DMS 273 (cell line): Measurements from ENCODE around the gene LINGO1.
A peak's percentile ranks its signal among the peaks of the same experiment; 100 is the strongest.

Experiments
- DNase-seq: peaks from one replicate; lab custom pipeline; 2025; ENCODE audit not compliant: unreplicated experiment; lab: John Stamatoyannopoulos, UW

LINGO1 gene

GRCh38 chr15:77597804-77598453 is 34.8 kb downstream of the LINGO1 start:
- no peak for DNase-seq

GRCh38 chr15:77596821-77597803 is 35.6 kb downstream of the LINGO1 start:
- no peak for DNase-seq

- no peak for DNase-seq
Measured at GRCh38 chr15:77595231-77595630, 37.5 kb downstream of the LINGO1 start.

- no peak for DNase-seq
Measured at GRCh38 chr15:77592758-77593157, 40.0 kb downstream of the LINGO1 start.

- no peak for DNase-seq
Measured at GRCh38 chr15:77591968-77592613, 40.6 kb downstream of the LINGO1 start.

- DNase-seq: peak; percentile 26
Measured at GRCh38 chr15:77589839-77590238, 42.9 kb downstream of the LINGO1 start.

GRCh38 chr15:77588126-77588525 is 44.6 kb downstream of the LINGO1 start:
- DNase-seq: no peak

- DNase-seq: no peak
Measured at GRCh38 chr15:77584691-77585090, 48.0 kb downstream of the LINGO1 start.

GRCh38 chr15:77584201-77584600 is 48.5 kb downstream of the LINGO1 start:
- peak; percentile 14 for DNase-seq

- DNase-seq: peak; percentile 43
Measured at GRCh38 chr15:77582763-77583162, 49.9 kb downstream of the LINGO1 start.

GRCh38 chr15:77581896-77582569 is 50.7 kb downstream of the LINGO1 start:
- DNase-seq: no peak

- DNase-seq: peak; percentile 85
Measured at GRCh38 chr15:77580996-77581682, 51.6 kb downstream of the LINGO1 start.

GRCh38 chr15:77579498-77580188 is 53.1 kb downstream of the LINGO1 start:
- DNase-seq: no peak

GRCh38 chr15:77578641-77579372 is 53.9 kb downstream of the LINGO1 start:
- DNase-seq: peak; percentile 71

- DNase-seq: peak; percentile 35
Measured at GRCh38 chr15:77577366-77577950, 55.3 kb downstream of the LINGO1 start.

- no peak for DNase-seq
Measured at GRCh38 chr15:77576538-77576937, 56.2 kb downstream of the LINGO1 start.

- no peak for DNase-seq
Measured at GRCh38 chr15:77575203-77575934, 57.3 kb downstream of the LINGO1 start.

GRCh38 chr15:77574521-77575202 is 58.0 kb downstream of the LINGO1 start:
- no peak for DNase-seq
